ENCODE results near the gene ASPSCR1. TPM values are rescaled to one million over a fixed set of nuclear protein-coding genes. Genes with fewer than 3 reads are reported as not detected.
A peak's percentile ranks its signal among the peaks of the same experiment; 100 is the strongest.

The ASPSCR1 gene
- total and polyA plus RNA-seq, 2 of the 13 experiments (the other 11 are each of a cell fraction or from before 2014, with no cell fraction given), result 274 to 314 TPM

GRCh38 chr17:82021900-82022309, 44.5 kb downstream of the ASPSCR1 start:
- H3K4me2 ChIP-seq (ENCODE audit: low read depth, low read length), result peak overlapping the region; percentile 95
- intact Hi-C loops (cut with micrococcal nuclease; ENCODE audit: unreplicated experiment), result loop anchor here (1.0 to 5.0 kb wide), 5 partner anchors 22 to 155 kb away; no protein-coding TSS in a partner anchor
- FAIRE-seq (peak; percentile 59), ATAC-seq (peak; percentile 12), DNase-seq (ENCODE audit: low spot score) (no peak)
- peaks cover 79% of the 10 kb centered on the region for H3K4me1 ChIP-seq (ENCODE audit: insufficient read depth, low read length)
- no peaks in the 10 kb centered on the region; the same call in 1 of the 2 replicates for H4K20me1 ChIP-seq (ENCODE audit: insufficient read depth, low read length)
- POLR2A ChIA-PET, result interaction anchor here (0.9 to 14.1 kb wide), 22 partner anchors 8 to 295 kb away, joined by 3 to 470 read pairs (median 8); partner anchors contain the start of genes DCXR, FASN, MAFG and NOTUM
- BruUV-seq (replicated peaks), result no TSS peak
- H3K9ac ChIP-seq (ENCODE audit: insufficient read depth, low read depth, low read length), result peak overlapping the region; percentile 95
- in situ Hi-C loops (cut with HindIII; ENCODE audit: extremely low pct_ligation_motif_present, low pct_unique_long_range_greater_than_20kb), result loop anchor here (5.0 kb wide), 1 partner anchor 65 kb away; no protein-coding TSS in a partner anchor
- H2AFZ ChIP-seq (ENCODE audit: low read length), result no peak overlapping the region
- no peaks in the 10 kb centered on the region for H3K9me3 ChIP-seq (ENCODE audit: low read length)
- H3K27me3 ChIP-seq (ENCODE audit: control insufficient read depth in 1 of 2, insufficient read depth in 2 of 2, low read length in 2 of 2), result no peaks in the 10 kb centered on the region; a peak in 1 of 5 replicates
- H3K4me3 ChIP-seq (replicated peaks in 1 of 3; ENCODE audit: insufficient read depth in 1 of 3, low read depth in 2 of 3, low read length in 3 of 3), result peak overlapping the region; percentile 79 to 90 (median 88)
- peak overlapping the region; percentile 78 for H3K27ac ChIP-seq (ENCODE audit: extremely low read length, insufficient read depth, low read length)
- H3K36me3 ChIP-seq (replicated peaks in 1 of 2; ENCODE audit: control insufficient read depth in 1 of 2, insufficient read depth in 2 of 2, low read length in 2 of 2), result peaks cover 4 to 5% of the 10 kb centered on the region in 2 experiments; a peak in 3 of 5 replicates
- WGBS (ENCODE audit: low lambda C conversion rate), result 5% methylated on average over 5 of the region's 10 CpGs
- peaks cover 41% of the 10 kb centered on the region for H3K79me2 ChIP-seq (ENCODE audit: insufficient read depth, low read length)
- CTCF ChIA-PET (ENCODE audit: low intra/inter-chr PET ratio, low total read pairs), result interaction anchor here (0.9 to 6.8 kb wide), 7 partner anchors 21 to 132 kb away, joined by 3 to 181 read pairs (median 5); partner anchors contain the start of genes ALYREF, ANAPC11 and NOTUM
- TF ChIP-seq, protein P1, sequence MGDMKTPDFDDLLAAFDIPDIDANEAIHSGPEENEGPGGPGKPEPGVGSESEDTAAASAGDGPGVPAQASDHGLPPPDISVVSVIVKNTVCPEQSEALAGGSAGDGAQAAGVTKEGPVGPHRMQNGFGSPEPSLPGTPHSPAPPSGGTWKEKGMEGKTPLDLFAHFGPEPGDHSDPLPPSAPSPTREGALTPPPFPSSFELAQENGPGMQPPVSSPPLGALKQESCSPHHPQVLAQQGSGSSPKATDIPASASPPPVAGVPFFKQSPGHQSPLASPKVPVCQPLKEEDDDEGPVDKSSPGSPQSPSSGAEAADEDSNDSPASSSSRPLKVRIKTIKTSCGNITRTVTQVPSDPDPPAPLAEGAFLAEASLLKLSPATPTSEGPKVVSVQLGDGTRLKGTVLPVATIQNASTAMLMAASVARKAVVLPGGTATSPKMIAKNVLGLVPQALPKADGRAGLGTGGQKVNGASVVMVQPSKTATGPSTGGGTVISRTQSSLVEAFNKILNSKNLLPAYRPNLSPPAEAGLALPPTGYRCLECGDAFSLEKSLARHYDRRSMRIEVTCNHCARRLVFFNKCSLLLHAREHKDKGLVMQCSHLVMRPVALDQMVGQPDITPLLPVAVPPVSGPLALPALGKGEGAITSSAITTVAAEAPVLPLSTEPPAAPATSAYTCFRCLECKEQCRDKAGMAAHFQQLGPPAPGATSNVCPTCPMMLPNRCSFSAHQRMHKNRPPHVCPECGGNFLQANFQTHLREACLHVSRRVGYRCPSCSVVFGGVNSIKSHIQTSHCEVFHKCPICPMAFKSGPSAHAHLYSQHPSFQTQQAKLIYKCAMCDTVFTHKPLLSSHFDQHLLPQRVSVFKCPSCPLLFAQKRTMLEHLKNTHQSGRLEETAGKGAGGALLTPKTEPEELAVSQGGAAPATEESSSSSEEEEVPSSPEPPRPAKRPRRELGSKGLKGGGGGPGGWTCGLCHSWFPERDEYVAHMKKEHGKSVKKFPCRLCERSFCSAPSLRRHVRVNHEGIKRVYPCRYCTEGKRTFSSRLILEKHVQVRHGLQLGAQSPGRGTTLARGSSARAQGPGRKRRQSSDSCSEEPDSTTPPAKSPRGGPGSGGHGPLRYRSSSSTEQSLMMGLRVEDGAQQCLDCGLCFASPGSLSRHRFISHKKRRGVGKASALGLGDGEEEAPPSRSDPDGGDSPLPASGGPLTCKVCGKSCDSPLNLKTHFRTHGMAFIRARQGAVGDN (CRISPR knock-in tag; IDR thresholded peaks at IDR 0.05), result no peak
- no peak for TF ChIP-seq ZNF614 (CRISPR knock-in tag; IDR thresholded peaks at IDR 0.05; ENCODE audit: borderline replicate concordance)
- TF ChIP-seq, protein P2, sequence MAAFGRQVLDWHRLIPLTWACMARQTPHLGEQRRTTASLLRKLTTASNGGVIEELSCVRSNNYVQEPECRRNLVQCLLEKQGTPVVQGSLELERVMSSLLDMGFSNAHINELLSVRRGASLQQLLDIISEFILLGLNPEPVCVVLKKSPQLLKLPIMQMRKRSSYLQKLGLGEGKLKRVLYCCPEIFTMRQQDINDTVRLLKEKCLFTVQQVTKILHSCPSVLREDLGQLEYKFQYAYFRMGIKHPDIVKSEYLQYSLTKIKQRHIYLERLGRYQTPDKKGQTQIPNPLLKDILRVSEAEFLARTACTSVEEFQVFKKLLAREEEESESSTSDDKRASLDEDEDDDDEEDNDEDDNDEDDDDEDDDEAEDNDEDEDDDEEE (CRISPR knock-in tag; IDR thresholded peaks at IDR 0.05), result no peak
- TF ChIP-seq, protein P3, sequence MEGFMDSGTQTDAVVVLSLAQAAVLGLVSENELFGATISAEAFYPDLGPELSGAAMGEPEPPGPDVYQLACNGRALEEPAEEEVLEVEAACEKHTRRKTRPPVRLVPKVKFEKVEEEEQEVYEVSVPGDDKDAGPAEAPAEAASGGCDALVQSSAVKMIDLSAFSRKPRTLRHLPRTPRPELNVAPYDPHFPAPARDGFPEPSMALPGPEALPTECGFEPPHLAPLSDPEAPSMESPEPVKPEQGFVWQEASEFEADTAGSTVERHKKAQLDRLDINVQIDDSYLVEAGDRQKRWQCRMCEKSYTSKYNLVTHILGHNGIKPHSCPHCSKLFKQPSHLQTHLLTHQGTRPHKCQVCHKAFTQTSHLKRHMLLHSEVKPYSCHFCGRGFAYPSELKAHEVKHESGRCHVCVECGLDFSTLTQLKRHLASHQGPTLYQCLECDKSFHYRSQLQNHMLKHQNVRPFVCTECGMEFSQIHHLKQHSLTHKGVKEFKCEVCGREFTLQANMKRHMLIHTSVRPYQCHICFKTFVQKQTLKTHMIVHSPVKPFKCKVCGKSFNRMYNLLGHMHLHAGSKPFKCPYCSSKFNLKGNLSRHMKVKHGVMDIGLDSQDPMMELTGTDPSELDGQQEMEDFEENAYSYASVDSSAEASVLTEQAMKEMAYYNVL (CRISPR knock-in tag; IDR thresholded peaks at IDR 0.05; ENCODE audit: borderline replicate concordance), result no peak
- no peak for TF ChIP-seq MED13 (CRISPR knock-in tag; IDR thresholded peaks at IDR 0.05)
- TF ChIP-seq, protein P4, sequence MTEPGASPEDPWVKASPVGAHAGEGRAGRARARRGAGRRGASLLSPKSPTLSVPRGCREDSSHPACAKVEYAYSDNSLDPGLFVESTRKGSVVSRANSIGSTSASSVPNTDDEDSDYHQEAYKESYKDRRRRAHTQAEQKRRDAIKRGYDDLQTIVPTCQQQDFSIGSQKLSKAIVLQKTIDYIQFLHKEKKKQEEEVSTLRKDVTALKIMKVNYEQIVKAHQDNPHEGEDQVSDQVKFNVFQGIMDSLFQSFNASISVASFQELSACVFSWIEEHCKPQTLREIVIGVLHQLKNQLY (CRISPR knock-in tag; IDR thresholded peaks at IDR 0.05), result no peak
- no peak for TF ChIP-seq ZNF10 (CRISPR knock-in tag; IDR thresholded peaks at IDR 0.05; ENCODE audit: borderline replicate concordance, low read depth)
- TF ChIP-seq ZSCAN20 (CRISPR knock-in tag; IDR thresholded peaks at IDR 0.05; ENCODE audit: borderline replicate concordance), result no peak
- TF ChIP-seq FOSL1 (CRISPR knock-in tag; IDR thresholded peaks at IDR 0.05; ENCODE audit: borderline replicate concordance), result no peak
- TF ChIP-seq, protein P5, sequence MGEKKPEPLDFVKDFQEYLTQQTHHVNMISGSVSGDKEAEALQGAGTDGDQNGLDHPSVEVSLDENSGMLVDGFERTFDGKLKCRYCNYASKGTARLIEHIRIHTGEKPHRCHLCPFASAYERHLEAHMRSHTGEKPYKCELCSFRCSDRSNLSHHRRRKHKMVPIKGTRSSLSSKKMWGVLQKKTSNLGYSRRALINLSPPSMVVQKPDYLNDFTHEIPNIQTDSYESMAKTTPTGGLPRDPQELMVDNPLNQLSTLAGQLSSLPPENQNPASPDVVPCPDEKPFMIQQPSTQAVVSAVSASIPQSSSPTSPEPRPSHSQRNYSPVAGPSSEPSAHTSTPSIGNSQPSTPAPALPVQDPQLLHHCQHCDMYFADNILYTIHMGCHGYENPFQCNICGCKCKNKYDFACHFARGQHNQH (CRISPR knock-in tag; IDR thresholded peaks at IDR 0.05), result no peak
- no peak for TF ChIP-seq ZNF331 (CRISPR knock-in tag; IDR thresholded peaks at IDR 0.05)
- no peak for TF ChIP-seq ZC3H4 (CRISPR knock-in tag; IDR thresholded peaks at IDR 0.05; ENCODE audit: borderline replicate concordance)
